Hepatocyte (in vitro differentiated cells): ENCODE results near the gene CTNNA2.

ENCODE experiments used
- EZH2 ChIP-seq: fragments of 200-600 bp; sonication (generic); IDR thresholded peaks from 2 replicates; pipeline ENCODE4 v1.6.1; 2016; ENCODE audit warnings: antibody characterized with exemption, mild to moderate bottlenecking, borderline replicate concordance
- EZH2phosphoT487 ChIP-seq: fragments of 200-600 bp; sonication (generic); IDR thresholded peaks from one replicate; pipeline ENCODE4 v1.6.1; 2018; ENCODE audit warnings: antibody characterized with exemption, mild to moderate bottlenecking, low read depth, moderate library complexity; ENCODE audit not compliant: unreplicated experiment, severe bottlenecking
- TF ChIP-seq, protein P1 (sequence below): fragments of 200-600 bp; sonication (generic); IDR thresholded peaks from 2 replicates; pipeline ENCODE4 v1.5.1; 2016; ENCODE audit warnings: antibody characterized with exemption, mild to moderate bottlenecking; ENCODE audit not compliant: poor library complexity

GRCh38 chr2:79916285-79916684, 403.4 kb downstream of the CTNNA2 start:
- TF ChIP-seq, protein P1, sequence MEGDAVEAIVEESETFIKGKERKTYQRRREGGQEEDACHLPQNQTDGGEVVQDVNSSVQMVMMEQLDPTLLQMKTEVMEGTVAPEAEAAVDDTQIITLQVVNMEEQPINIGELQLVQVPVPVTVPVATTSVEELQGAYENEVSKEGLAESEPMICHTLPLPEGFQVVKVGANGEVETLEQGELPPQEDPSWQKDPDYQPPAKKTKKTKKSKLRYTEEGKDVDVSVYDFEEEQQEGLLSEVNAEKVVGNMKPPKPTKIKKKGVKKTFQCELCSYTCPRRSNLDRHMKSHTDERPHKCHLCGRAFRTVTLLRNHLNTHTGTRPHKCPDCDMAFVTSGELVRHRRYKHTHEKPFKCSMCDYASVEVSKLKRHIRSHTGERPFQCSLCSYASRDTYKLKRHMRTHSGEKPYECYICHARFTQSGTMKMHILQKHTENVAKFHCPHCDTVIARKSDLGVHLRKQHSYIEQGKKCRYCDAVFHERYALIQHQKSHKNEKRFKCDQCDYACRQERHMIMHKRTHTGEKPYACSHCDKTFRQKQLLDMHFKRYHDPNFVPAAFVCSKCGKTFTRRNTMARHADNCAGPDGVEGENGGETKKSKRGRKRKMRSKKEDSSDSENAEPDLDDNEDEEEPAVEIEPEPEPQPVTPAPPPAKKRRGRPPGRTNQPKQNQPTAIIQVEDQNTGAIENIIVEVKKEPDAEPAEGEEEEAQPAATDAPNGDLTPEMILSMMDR: no peak
- TF ChIP-seq EZH2phosphoT487 (no peak), EZH2 (no peak)
